RKO (cell line): ENCODE measurements around the gene TSPAN33.
"Not testable (repeated sequence)": the region's sequence is repeated elsewhere in the genome, so short reads cannot be mapped to it uniquely, and the experiment has no call there.

Experiments used
- DNase-seq: peaks from one replicate; pipeline ENCODE4 v3.0.0-alpha.2; 2016; ENCODE audit warnings: low spot score

Gene TSPAN33

GRCh38 chr7:129144095-129144833 lies at the start of gene TSPAN33:
Gene TSPAN33 (plus strand): TSS chr7:129144707. CDS start chr7:129144981, 274 bp downstream.
- peak; percentile 83 for DNase-seq

GRCh38 chr7:129095258-129095657 lies 49.2 kb upstream of the TSPAN33 start:
- no peak for DNase-seq

GRCh38 chr7:129098409-129099084 lies 46.0 kb upstream of the TSPAN33 start:
- peak; percentile 86 for DNase-seq

GRCh38 chr7:129100827-129101166 lies 43.7 kb upstream of the TSPAN33 start:
- no peak for DNase-seq

GRCh38 chr7:129101746-129102145 lies 42.8 kb upstream of the TSPAN33 start:
- DNase-seq: no peak

GRCh38 chr7:129103561-129104324 lies 40.8 kb upstream of the TSPAN33 start:
- DNase-seq: no peak

- peak; percentile 17 for DNase-seq
Observed at GRCh38 chr7:129108581-129108980, 35.9 kb upstream of the TSPAN33 start.

- DNase-seq: no peak
Observed at GRCh38 chr7:129110258-129110981, 34.1 kb upstream of the TSPAN33 start.

GRCh38 chr7:129110982-129111376 lies 33.5 kb upstream of the TSPAN33 start:
- no peak for DNase-seq

- DNase-seq: no peak
Observed at GRCh38 chr7:129115676-129116075, 28.8 kb upstream of the TSPAN33 start.

- no peak for DNase-seq
Observed at GRCh38 chr7:129118182-129118581, 26.3 kb upstream of the TSPAN33 start.

- DNase-seq: no peak
Observed at GRCh38 chr7:129118976-129119375, 25.5 kb upstream of the TSPAN33 start.

GRCh38 chr7:129121501-129122077 lies 22.9 kb upstream of the TSPAN33 start:
- not testable (repeated sequence) for DNase-seq

GRCh38 chr7:129122078-129122750 lies 22.3 kb upstream of the TSPAN33 start:
- no peak for DNase-seq

GRCh38 chr7:129122751-129123509 lies 21.6 kb upstream of the TSPAN33 start:
- DNase-seq: no peak

- DNase-seq: no peak
Observed at GRCh38 chr7:129123510-129123857, 21.0 kb upstream of the TSPAN33 start.

GRCh38 chr7:129126314-129126713 lies 18.2 kb upstream of the TSPAN33 start:
- DNase-seq: no peak

GRCh38 chr7:129127154-129127553 lies 17.4 kb upstream of the TSPAN33 start:
- DNase-seq: no peak

GRCh38 chr7:129127601-129128000 lies 16.9 kb upstream of the TSPAN33 start:
- no peak for DNase-seq

GRCh38 chr7:129134356-129134987 lies 10.0 kb upstream of the TSPAN33 start:
- DNase-seq: no peak
